Measurements from ENCODE around the gene CCDC27. TPM values are rescaled to one million over a fixed set of nuclear protein-coding genes. Genes with fewer than 3 reads are reported as not detected.
"Not testable (repeated sequence)": the region's sequence is repeated elsewhere in the genome, so short reads cannot be mapped to it uniquely, and the experiment has no call there.

CCDC27 gene
- total RNA-seq, 1 donor from 2014 or later, result not detected

DNA sequence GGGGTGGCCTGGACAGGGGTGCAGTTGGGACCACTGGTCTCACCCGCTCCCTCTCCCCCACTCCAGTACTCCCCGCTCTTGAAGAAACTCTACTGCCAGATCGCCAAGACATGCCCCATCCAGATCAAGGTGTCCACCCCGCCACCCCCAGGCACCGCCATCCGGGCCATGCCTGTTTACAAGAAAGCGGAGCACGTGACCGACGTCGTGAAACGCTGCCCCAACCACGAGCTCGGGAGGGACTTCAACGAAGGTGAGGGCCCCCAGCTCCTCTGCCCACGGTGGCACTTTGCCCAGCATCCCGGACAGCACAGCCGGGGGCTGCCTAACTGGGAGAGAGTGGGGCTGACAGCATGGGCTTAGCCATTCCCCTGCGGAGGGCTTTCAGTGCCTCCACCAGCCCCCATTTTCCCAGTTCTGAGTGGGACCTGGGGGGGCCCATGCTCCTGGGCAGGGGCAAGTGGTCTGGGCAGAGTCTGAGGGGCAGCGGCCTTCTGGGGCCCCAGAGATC is 30.2 kb upstream of the CCDC27 start:
- DNase-seq (ENCODE audit: low read depth) (no peak), FAIRE-seq (no peak)
- H3K27me3 ChIP-seq (ENCODE audit: control insufficient read depth, insufficient read depth, low read length), result no peaks in the 10 kb centered on the region
- H3K4me3 ChIP-seq (ENCODE audit: low read depth, low read length), result no peak overlapping the region
- H3K36me3 ChIP-seq (ENCODE audit: control insufficient read depth, insufficient read depth, low read length), result no peaks in the 10 kb centered on the region
- TF ChIP-seq, protein P1, sequence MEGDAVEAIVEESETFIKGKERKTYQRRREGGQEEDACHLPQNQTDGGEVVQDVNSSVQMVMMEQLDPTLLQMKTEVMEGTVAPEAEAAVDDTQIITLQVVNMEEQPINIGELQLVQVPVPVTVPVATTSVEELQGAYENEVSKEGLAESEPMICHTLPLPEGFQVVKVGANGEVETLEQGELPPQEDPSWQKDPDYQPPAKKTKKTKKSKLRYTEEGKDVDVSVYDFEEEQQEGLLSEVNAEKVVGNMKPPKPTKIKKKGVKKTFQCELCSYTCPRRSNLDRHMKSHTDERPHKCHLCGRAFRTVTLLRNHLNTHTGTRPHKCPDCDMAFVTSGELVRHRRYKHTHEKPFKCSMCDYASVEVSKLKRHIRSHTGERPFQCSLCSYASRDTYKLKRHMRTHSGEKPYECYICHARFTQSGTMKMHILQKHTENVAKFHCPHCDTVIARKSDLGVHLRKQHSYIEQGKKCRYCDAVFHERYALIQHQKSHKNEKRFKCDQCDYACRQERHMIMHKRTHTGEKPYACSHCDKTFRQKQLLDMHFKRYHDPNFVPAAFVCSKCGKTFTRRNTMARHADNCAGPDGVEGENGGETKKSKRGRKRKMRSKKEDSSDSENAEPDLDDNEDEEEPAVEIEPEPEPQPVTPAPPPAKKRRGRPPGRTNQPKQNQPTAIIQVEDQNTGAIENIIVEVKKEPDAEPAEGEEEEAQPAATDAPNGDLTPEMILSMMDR (IDR thresholded peaks at IDR 0.05; ENCODE audit: insufficient read depth, low read length, severe bottlenecking), result no peak

DNA sequence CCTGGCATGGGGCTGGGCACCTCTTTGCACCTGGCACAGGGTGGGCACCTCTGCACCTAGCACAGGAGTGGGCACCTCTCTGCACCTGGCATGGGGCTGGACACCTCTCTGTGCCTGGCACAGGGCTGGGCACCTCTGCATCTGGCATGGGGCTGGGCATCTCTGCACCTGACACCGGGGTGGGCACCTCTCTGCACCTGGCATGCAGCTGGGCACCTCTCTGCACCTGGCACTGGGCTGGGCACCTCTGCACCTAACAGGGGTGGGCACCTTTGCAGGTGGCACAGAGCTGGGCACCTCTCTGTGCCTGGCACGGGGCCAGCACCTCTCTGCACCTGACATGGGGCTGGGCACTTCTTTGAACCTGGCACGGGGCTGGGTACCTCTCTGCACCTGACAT is 29.4 kb upstream of the CCDC27 start:
- TF ChIP-seq, protein P1 (IDR thresholded peaks at IDR 0.05; ENCODE audit: insufficient read depth, low read length, severe bottlenecking), result no peak
- no peak overlapping the region for H3K4me3 ChIP-seq (ENCODE audit: low read depth, low read length)
- no peak for DNase-seq (ENCODE audit: low read depth)
- no peaks in the 10 kb centered on the region for H3K36me3 ChIP-seq (ENCODE audit: control insufficient read depth, insufficient read depth, low read length)
- no peak for FAIRE-seq
- H3K27me3 ChIP-seq (ENCODE audit: control insufficient read depth, insufficient read depth, low read length), result no peaks in the 10 kb centered on the region

DNA sequence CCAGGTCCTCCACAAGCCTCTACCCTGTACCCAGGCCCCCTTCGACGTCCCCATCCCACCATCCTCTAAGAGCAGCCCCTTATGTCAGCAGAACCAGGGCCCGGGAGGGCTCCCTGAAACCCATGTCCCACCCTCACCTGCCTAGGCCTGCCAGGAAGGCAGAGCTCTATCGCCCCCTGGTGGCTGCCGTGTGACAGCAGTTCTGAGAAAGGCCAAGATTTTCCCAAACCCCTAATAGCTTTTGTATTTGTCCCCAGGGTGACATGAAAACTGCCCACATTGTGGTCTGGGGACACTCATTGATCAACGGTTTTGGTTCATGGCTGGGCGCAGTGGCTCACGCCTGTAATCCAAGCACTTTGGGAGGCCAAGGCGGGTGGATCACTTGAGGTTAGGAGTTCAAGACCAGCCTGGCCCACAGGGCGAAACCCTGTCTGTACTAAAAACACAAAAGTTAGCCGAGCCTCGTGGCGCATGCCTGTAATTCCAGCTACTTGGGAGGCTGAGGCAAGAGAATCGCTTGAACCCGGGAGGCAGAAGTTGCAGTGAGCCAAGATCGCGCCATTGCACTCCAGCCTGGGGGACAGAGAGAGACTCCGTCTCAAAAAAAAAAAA is 27.7 kb upstream of the CCDC27 start:
- H3K27me3 ChIP-seq (ENCODE audit: control insufficient read depth, insufficient read depth, low read length); FAIRE-seq; H3K4me3 ChIP-seq (ENCODE audit: low read depth, low read length); H3K36me3 ChIP-seq (ENCODE audit: control insufficient read depth, insufficient read depth, low read length): not testable (repeated sequence)
- TF ChIP-seq, protein P1 (IDR thresholded peaks at IDR 0.05; ENCODE audit: insufficient read depth, low read length, severe bottlenecking), result peak; percentile 98
- peak; percentile 39 for DNase-seq (ENCODE audit: low read depth)

DNA sequence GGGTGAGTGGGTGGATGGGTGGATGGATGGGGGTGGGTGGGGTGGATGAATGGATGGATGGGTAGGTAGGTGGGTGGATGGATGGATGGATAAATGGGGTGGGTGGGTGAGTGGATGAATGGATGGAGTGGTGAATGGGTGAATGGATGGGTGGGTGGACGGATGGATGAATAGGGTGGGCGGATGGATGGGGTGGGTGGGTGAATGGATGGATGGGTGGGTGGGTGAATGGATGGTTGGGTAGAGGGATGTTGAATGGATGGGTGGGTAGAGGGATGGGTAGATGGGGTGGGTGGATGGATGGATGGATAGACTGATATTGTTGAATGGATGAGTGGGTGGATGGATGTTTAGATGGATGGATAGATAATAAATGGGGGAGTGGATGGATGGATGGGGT is 26.9 kb upstream of the CCDC27 start:
- Histone ChIP-seq H3K36me3 (ENCODE audit: control insufficient read depth, insufficient read depth, low read length) (no peaks in the 10 kb centered on the region), H3K27me3 (ENCODE audit: control insufficient read depth, insufficient read depth, low read length) (no peaks in the 10 kb centered on the region), H3K4me3 (ENCODE audit: low read depth, low read length) (no peak overlapping the region)
- TF ChIP-seq, protein P1 (IDR thresholded peaks at IDR 0.05; ENCODE audit: insufficient read depth, low read length, severe bottlenecking), result no peak
- DNase-seq (ENCODE audit: low read depth) (no peak), FAIRE-seq (no peak)

DNA sequence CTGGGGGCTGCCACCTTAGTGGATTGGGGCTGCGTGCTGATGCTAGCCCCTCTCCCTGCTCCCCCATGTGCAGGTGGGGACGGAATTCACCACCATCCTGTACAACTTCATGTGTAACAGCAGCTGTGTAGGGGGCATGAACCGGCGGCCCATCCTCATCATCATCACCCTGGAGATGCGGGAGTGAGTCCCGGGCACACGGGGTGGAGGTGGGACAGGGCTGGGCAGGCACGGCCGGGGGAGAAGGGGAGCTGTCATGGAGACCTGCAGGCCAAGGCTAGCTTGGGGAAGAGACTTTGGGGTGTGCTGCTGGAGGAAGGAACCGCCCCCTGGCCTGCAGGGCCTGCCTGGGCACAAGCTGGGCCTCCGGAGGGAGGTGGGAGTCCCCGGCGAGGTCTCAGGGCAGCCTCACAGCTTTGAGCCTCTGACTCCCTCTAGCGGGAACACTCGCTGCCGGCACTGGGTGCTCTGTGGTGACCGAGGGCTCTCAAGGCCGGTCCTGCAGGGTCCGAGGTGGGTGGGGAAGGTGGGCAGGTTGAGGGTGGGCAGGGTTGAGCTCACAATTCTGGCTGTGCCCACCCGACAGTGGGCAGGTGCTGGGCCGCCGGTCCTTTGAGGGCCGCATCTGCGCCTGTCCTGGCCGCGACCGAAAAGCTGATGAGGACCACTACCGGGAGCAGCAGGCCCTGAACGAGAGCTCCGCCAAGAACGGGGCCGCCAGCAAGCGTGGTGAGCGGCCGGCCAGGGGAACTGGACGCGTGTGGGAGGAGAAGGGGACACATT is 25.0 kb upstream of the CCDC27 start:
- Histone ChIP-seq H3K36me3 (ENCODE audit: control insufficient read depth, insufficient read depth, low read length) (no peaks in the 10 kb centered on the region), H3K4me3 (ENCODE audit: low read depth, low read length) (no peak overlapping the region), H3K27me3 (ENCODE audit: control insufficient read depth, insufficient read depth, low read length) (no peaks in the 10 kb centered on the region)
- DNase-seq (ENCODE audit: low read depth) (peak; percentile 21), FAIRE-seq (no peak)
- TF ChIP-seq, protein P1 (IDR thresholded peaks at IDR 0.05; ENCODE audit: insufficient read depth, low read length, severe bottlenecking), result peak; percentile 71

All from bronchial epithelial cell (primary cell).